ENCODE data around the gene SCYL1.

- no peak for TF ChIP-seq EZH2 (IDR thresholded peaks at IDR 0.05; ENCODE audit: borderline replicate concordance, low read length)
- TF ChIP-seq CTCF (IDR thresholded peaks at IDR 0.05; ENCODE audit: low read length), result no peak
These were observed 61.8 kb downstream of the SCYL1 start for GRCh38 chr11:65586676-65587075.
